A549 (cell line): Measurements from ENCODE around the gene ANKRD35. TPM values are rescaled to one million over a fixed set of nuclear protein-coding genes. Genes with fewer than 3 reads are reported as not detected.

Experiments
- ATAC-seq, 2 experiments: fragments of 200-7000 bp in 1 of 2; fragments of >200 bp in 1 of 2; cut with Nextera tagmentation in 1 of 2; cut with Tn5 transposase in 1 of 2; 3 replicates each; pipeline versions ENCODE4 v1.8.0 to v1.9.1; 2018 to 2020; ENCODE audit warnings: mild to moderate bottlenecking in 1 of 2, moderate library complexity in 1 of 2
- CTCF ChIA-PET: fragments of 300-600 bp; sonication (Branson Sonifier 250); formaldehyde crosslinking; extraction: SDS; loops from one replicate; lab custom pipeline; 2021; ENCODE audit warnings: antibody characterized with exemption, inconsistent platforms; lab: Yijun Ruan, JAX
- POLR2A ChIA-PET: fragments of 350-600 bp; formaldehyde crosslinking; extraction: SDS; loops from one replicate; lab custom pipeline; 2021; ENCODE audit warnings: antibody characterized with exemption, inconsistent platforms; lab: Yijun Ruan, JAX
- DNase-seq, 2 experiments: peaks; one replicate each; pipeline versions ENCODE4 v3.0.0 to v3.0.0-alpha.2; 2011 to 2016; ENCODE audit warnings: low read depth in 1 of 2, low spot score in 1 of 2
- FAIRE-seq: peaks from 2 replicates; lab custom pipeline; 2011; peaks lifted over from hg19 to GRCh38; lab: Jason Lieb, UNC
- H3K27ac ChIP-seq, 2 experiments: fragments of >200 bp; sonication (Bioruptor Twin); formaldehyde crosslinking; 3 replicates each; pipeline ENCODE4 v1.5.1; 2016 to 2017
- H3K4me1 ChIP-seq: fragments of >200 bp; sonication (Bioruptor Twin); formaldehyde crosslinking; 3 replicates; pipeline ENCODE4 v1.6.1; 2016
- H3K4me2 ChIP-seq: fragments of >200 bp; sonication (Bioruptor Twin); formaldehyde crosslinking; 3 replicates; pipeline ENCODE4 v1.6.1; 2016
- H3K4me3 ChIP-seq: fragments of >200 bp; sonication (Bioruptor Twin); formaldehyde crosslinking; 3 replicates; pipeline ENCODE4 v1.5.1; 2016
- H3K9me3 ChIP-seq: fragments of >200 bp; sonication (Bioruptor Twin); formaldehyde crosslinking; 3 replicates; pipeline ENCODE4 v1.6.1; 2016
- ATOH8 ChIP-seq: fragments of 250-450 bp; sonication (Bioruptor Pico); IDR thresholded peaks from 2 replicates; pipeline ENCODE4 v1.5.0; 2020; ENCODE audit warnings: low read depth, mild to moderate bottlenecking, moderate library complexity
- CEBPB ChIP-seq, 2 experiments: fragments of >200 bp in 1 of 2; sonication (Bioruptor Twin) in 1 of 2; formaldehyde crosslinking in 1 of 2; IDR thresholded peaks; 2 replicates each; pipeline ENCODE4 v1.6.1; 2012 to 2016
- CHD2 ChIP-seq: fragments of 150-350 bp; IDR thresholded peaks from 2 replicates; pipeline ENCODE4 v1.6.1; 2014; ENCODE audit warnings: low read length; ENCODE audit not compliant: partially characterized antibody
- E2F6 ChIP-seq: IDR thresholded peaks from 2 replicates; pipeline ENCODE4 v1.6.1; 2012; ENCODE audit warnings: low read depth, borderline replicate concordance
- EHMT2 ChIP-seq: fragments of 200-600 bp; sonication (generic); IDR thresholded peaks from 2 replicates; pipeline ENCODE4 v1.6.1; 2016; ENCODE audit warnings: antibody characterized with exemption, low read depth, mild to moderate bottlenecking, moderate library complexity
- ELK1 ChIP-seq: fragments of 150-350 bp; IDR thresholded peaks from 2 replicates; pipeline ENCODE4 v1.6.1; 2014; ENCODE audit warnings: low read depth, mild to moderate bottlenecking, low read length
- FOSB ChIP-seq: fragments of 250-450 bp; sonication (Bioruptor Pico); IDR thresholded peaks from 2 replicates; pipeline ENCODE4 v1.5.0; 2020; ENCODE audit warnings: mild to moderate bottlenecking, moderate library complexity
- FOSL2 ChIP-seq, 2 experiments: fragments of 450-650 bp in 1 of 2; fragments of >200 bp in 1 of 2; sonication (Bioruptor Twin) in 1 of 2; formaldehyde crosslinking; IDR thresholded peaks; 2 replicates each; pipeline versions ENCODE4 v1.5.0 to v1.6.1; 2016 to 2020; ENCODE audit warnings: mild to moderate bottlenecking in 1 of 2, moderate library complexity in 1 of 2
- HDAC2 ChIP-seq: fragments of 200-600 bp; sonication (generic); IDR thresholded peaks from 2 replicates; pipeline ENCODE4 v1.6.1; 2016
- HEYL ChIP-seq: fragments of 250-450 bp; sonication (Bioruptor Pico); IDR thresholded peaks from 2 replicates; pipeline ENCODE4 v1.8.0; 2021; ENCODE audit warnings: mild to moderate bottlenecking, moderate library complexity
- HOXA7 ChIP-seq: fragments of 250-450 bp; sonication (Bioruptor Pico); IDR thresholded peaks from 2 replicates; pipeline ENCODE4 v1.5.0; 2020; ENCODE audit warnings: mild to moderate bottlenecking, moderate library complexity
- HOXB5 ChIP-seq: fragments of 250-450 bp; sonication (Bioruptor Pico); IDR thresholded peaks from 2 replicates; pipeline ENCODE4 v1.5.0; 2020; ENCODE audit warnings: mild to moderate bottlenecking, moderate library complexity
- MAZ ChIP-seq: fragments of 150-350 bp; IDR thresholded peaks from 2 replicates; pipeline ENCODE4 v1.6.1; 2014; ENCODE audit warnings: antibody characterized with exemption, low read depth, low read length, borderline replicate concordance
- PHF8 ChIP-seq: fragments of 200-600 bp; sonication (generic); IDR thresholded peaks from 2 replicates; pipeline ENCODE4 v1.6.1; 2016; ENCODE audit warnings: low read depth, mild to moderate bottlenecking, antibody characterized with exemption, moderate library complexity, borderline replicate concordance
- POLR2A ChIP-seq: IDR thresholded peaks from 2 replicates; pipeline ENCODE4 v1.6.1; 2012; ENCODE audit warnings: mild to moderate bottlenecking, low read length
- SMC3 ChIP-seq: fragments of >200 bp; sonication (Bioruptor Twin); formaldehyde crosslinking; IDR thresholded peaks from 3 replicates; pipeline ENCODE4 v1.6.1; 2018; ENCODE audit warnings: inconsistent platforms
- TP53 ChIP-seq: fragments of 250-450 bp; sonication (Bioruptor Pico); IDR thresholded peaks from 2 replicates; pipeline ENCODE4 v1.5.0; 2021; ENCODE audit warnings: mild to moderate bottlenecking, moderate library complexity
- USF2 ChIP-seq: fragments of 450-650 bp; IDR thresholded peaks from 2 replicates; pipeline ENCODE4 v1.6.1; 2014; ENCODE audit warnings: antibody characterized with exemption
- ZSCAN20 ChIP-seq: fragments of 250-450 bp; sonication (Bioruptor Pico); IDR thresholded peaks from 2 replicates; pipeline ENCODE4 v1.8.0; 2022; ENCODE audit warnings: mild to moderate bottlenecking, moderate library complexity
- WGBS: methylation state at CpG from one replicate; pipeline ENCODE4 v1.1.6; 2017; ENCODE audit errors: missing lambda C conversion rate; 5-methylcytosine and 5-hydroxymethylcytosine counted together
- polyA plus RNA-seq, 4 experiments: library from polyadenylated mRNA; depleted of rRNA in 3 of 4; stranded (reverse); fragments of >200 nt; fragmentation: RNase III in 1 of 4; extraction: RNeasy Plus Mini Kit Qiagen cat#74134 plus additional on column Dnase treatment in 1 of 4; gene quantifications; 2 replicates in 3 of 4; 3 replicates in 1 of 4; pipeline ENCODE4 v1.2.3, GENCODE V29; 2011 to 2017
- TF ChIP-seq, protein P1 (sequence below): IDR thresholded peaks from 2 replicates; pipeline ENCODE4 v1.6.1; 2012
- TF ChIP-seq, protein P2 (sequence below): fragments of 250-450 bp; sonication (Bioruptor Pico); IDR thresholded peaks from 2 replicates; pipeline ENCODE4 v1.5.0; 2021; ENCODE audit warnings: mild to moderate bottlenecking, moderate library complexity, borderline replicate concordance

Gene ANKRD35
- polyA plus RNA-seq, 2 of the 4 experiments (the other 2 are of a cell fraction), result not detected

GRCh38 chr1:145874646-145875045, 11.0 kb downstream of the ANKRD35 start:
- CTCF ChIA-PET, result interaction anchor here (0.6 to 2.5 kb wide), 9 partner anchors 9 to 40 kb away, joined by 3 to 15 read pairs (median 5); partner anchors contain the start of gene NUDT17
- H3K4me3 ChIP-seq, result no peak overlapping the region
- peaks cover 10% of the 10 kb centered on the region; the same call in 1 of the 3 replicates for H3K4me1 ChIP-seq
- no peaks in the 10 kb centered on the region for H3K9me3 ChIP-seq
- DNase-seq (no peak), FAIRE-seq (no peak), ATAC-seq (no peak)
- no peak overlapping the region for H3K27ac ChIP-seq
- POLR2A ChIA-PET, result no interaction called here
- TF ChIP-seq TP53 (CRISPR knock-in tag), result no peak
- no peak for TF ChIP-seq ZSCAN20 (CRISPR knock-in tag)
- no peak for TF ChIP-seq EHMT2
- TF ChIP-seq CHD2, result no peak
- no peak for TF ChIP-seq FOSB (CRISPR knock-in tag)
- no peak for TF ChIP-seq FOSL2 (IDR thresholded peaks at IDR 0.05)
- TF ChIP-seq FOSL2 (CRISPR knock-in tag; IDR thresholded peaks at IDR 0.05), result no peak
- TF ChIP-seq HDAC2, result no peak
- TF ChIP-seq CEBPB (IDR thresholded peaks at IDR 0.05), result no peak
- no peak for TF ChIP-seq USF2
- no peak for TF ChIP-seq MAZ
- TF ChIP-seq HOXA7 (CRISPR knock-in tag), result no peak
- TF ChIP-seq, protein P1, sequence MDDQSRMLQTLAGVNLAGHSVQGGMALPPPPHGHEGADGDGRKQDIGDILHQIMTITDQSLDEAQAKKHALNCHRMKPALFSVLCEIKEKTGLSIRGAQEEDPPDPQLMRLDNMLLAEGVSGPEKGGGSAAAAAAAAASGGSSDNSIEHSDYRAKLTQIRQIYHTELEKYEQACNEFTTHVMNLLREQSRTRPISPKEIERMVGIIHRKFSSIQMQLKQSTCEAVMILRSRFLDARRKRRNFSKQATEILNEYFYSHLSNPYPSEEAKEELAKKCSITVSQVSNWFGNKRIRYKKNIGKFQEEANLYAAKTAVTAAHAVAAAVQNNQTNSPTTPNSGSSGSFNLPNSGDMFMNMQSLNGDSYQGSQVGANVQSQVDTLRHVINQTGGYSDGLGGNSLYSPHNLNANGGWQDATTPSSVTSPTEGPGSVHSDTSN, result no peak
- TF ChIP-seq HEYL (CRISPR knock-in tag), result no peak
- no peak for TF ChIP-seq E2F6
- TF ChIP-seq ATOH8 (CRISPR knock-in tag), result no peak
- 89% methylated on average over 12 of the region's 12 CpGs for WGBS
- H3K4me2 ChIP-seq, result no peak overlapping the region

GRCh38 chr1:145871994-145872924, 13.4 kb downstream of the ANKRD35 start:
- DNase-seq (no peak), FAIRE-seq (no peak)
- POLR2A ChIA-PET, result interaction anchor here (0.9 kb wide), 1 partner anchor 55 kb away, joined by 4 read pairs; the partner anchor contains the start of gene RBM8A
- Histone ChIP-seq H3K27ac (no peak overlapping the region), H3K9me3 (no peaks in the 10 kb centered on the region), H3K4me1 (no peaks in the 10 kb centered on the region)
- TF ChIP-seq POLR2A (no peak), ELK1 (no peak), PHF8 (no peak), ATOH8 (CRISPR knock-in tag) (no peak), SMC3 (no peak), HOXB5 (CRISPR knock-in tag) (no peak)
- TF ChIP-seq, protein P2, sequence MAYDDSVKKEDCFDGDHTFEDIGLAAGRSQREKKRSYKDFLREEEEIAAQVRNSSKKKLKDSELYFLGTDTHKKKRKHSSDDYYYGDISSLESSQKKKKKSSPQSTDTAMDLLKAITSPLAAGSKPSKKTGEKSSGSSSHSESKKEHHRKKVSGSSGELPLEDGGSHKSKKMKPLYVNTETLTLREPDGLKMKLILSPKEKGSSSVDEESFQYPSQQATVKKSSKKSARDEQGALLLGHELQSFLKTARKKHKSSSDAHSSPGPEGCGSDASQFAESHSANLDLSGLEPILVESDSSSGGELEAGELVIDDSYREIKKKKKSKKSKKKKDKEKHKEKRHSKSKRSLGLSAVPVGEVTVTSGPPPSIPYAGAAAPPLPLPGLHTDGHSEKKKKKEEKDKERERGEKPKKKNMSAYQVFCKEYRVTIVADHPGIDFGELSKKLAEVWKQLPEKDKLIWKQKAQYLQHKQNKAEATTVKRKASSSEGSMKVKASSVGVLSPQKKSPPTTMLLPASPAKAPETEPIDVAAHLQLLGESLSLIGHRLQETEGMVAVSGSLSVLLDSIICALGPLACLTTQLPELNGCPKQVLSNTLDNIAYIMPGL (CRISPR knock-in tag), result no peak
- TF ChIP-seq, all 56 proteins: peak for 0
- no peak overlapping the region for H3K4me2 ChIP-seq
- ATAC-seq, result peak in 1 of 2 experiments; percentile 22; a peak in 2 of 6 replicates
- CTCF ChIA-PET, result interaction anchor here (0.8 to 3.7 kb wide), 10 partner anchors 8 to 135 kb away, joined by 3 to 19 read pairs (median 5); partner anchors contain the start of gene NUDT17
- H3K4me3 ChIP-seq, result no peak overlapping the region
- 88% methylated on average over 46 of the region's 47 CpGs for WGBS
